GM12891 (cell line): ENCODE data around the gene MGAT5.

Experiments
- POLR2A ChIP-seq: IDR thresholded peaks from 2 replicates; pipeline ENCODE4 v1.6.1; 2011; ENCODE audit warnings: low read depth, low read length, control low read depth
- POLR2AphosphoS5 ChIP-seq: IDR thresholded peaks from 2 replicates; pipeline ENCODE4 v1.6.1; 2011; ENCODE audit warnings: low read depth, low read length, control low read depth

GRCh38 chr2:134296301-134296700 lies 42.4 kb downstream of the MGAT5 start:
- TF ChIP-seq POLR2A = no peak
- TF ChIP-seq POLR2AphosphoS5 = no peak
